ENCODE measurements around the gene C15orf61. TPM values are rescaled to one million over a fixed set of nuclear protein-coding genes. Genes with fewer than 3 reads are reported as not detected.

C15orf61 gene
- total RNA-seq, result 0.54 and 1.6 TPM in 2 replicates

GRCh38 chr15:67521029-67521782 is at the start of gene C15orf61:
Gene C15orf61, plus strand, starts transcription at chr15:67521131. Its CDS starts 118 bp downstream, at chr15:67521249.

GRCh38 chr15:67542420-67543347 is 21.8 kb downstream of the C15orf61 start, which contains the start of gene MAP2K5:
Gene MAP2K5, plus strand, starts transcription at chr15:67542703. Its CDS starts 633 bp downstream, at chr15:67543336.

Other genes with a start within 250 kb of the C15orf61 start
- gene MAP2K5, start 21.6 kb downstream of the C15orf61 start, total RNA-seq, result 3.4 and 6.3 TPM in 2 replicates